ENCODE results near the gene CNN3. TPM values are rescaled to one million over a fixed set of nuclear protein-coding genes. Genes with fewer than 3 reads are reported as not detected.
"Not testable (repeated sequence)": the region's sequence is repeated elsewhere in the genome, so short reads cannot be mapped to it uniquely, and the experiment has no call there.

The CNN3 gene
- polyA plus RNA-seq, 6 donors from 2014 or later: 8.4 to 31.3 (median 20.7) TPM

DNA sequence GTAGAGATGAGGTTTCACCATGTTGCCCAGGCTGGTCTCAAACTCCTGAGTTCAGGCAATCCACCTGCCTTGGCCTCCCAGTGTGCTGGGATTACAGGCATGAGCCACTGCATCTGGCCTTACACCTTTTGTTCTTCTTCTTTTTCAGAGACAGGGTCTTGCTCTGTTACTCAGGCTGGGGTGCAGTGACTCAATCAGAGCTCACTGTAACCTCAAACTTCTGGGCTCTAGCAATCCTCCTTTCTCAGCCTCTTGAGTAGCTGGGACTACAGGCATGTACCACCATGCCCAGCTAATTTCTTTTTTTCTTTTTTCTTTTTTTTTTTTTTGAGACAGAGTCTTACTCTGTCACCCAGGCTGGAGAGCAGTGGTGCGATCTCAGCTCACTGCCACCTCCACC is 14.6 kb upstream of the CNN3 start:
- H3K4me3 Mint-ChIP-seq; H3K4me1 Mint-ChIP-seq; H3K36me3 Mint-ChIP-seq; H3K9me3 Mint-ChIP-seq; H3K27ac Mint-ChIP-seq; ATAC-seq (ENCODE audit: low read depth in 2 of 2); DNase-seq: not testable (repeated sequence)
- peaks cover 0 to 13% (median 0%) of the 10 kb centered on the region in 3 donors for H3K27me3 Mint-ChIP-seq

DNA sequence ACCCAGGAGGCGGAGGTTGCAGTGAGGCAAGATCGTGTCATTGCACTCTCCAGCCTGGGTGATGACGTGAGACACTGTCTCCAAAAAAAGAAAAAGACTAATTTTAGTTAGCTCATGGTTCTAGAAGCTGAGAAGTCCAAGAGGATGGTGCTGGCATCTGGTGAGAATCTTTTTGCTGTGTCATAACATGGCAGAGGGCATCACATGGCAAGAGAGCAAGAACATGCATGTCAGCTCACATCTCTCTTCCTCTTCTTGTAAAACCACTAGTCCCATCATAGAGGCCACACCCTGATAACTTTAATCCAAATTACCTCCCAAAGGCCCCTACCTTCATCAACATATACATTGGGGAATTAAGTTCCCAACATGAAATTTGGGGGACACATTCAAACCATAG is 13.8 kb upstream of the CNN3 start:
- no peak for DNase-seq
- Mint-ChIP-seq H3K9me3 (no peaks in the 10 kb centered on the region), H3K4me1 (peaks cover 0 to 5% (median 4%) of the 10 kb centered on the region in 3 donors), H3K27ac (peak overlapping the region in 2 of 6 donors; percentile 40 to 65), H3K4me3 (no peak overlapping the region), H3K27me3 (peaks cover 0 to 13% (median 0%) of the 10 kb centered on the region in 3 donors), H3K36me3 (no peaks in the 10 kb centered on the region)
- no peak for ATAC-seq (ENCODE audit: low read depth in 2 of 2)

DNA sequence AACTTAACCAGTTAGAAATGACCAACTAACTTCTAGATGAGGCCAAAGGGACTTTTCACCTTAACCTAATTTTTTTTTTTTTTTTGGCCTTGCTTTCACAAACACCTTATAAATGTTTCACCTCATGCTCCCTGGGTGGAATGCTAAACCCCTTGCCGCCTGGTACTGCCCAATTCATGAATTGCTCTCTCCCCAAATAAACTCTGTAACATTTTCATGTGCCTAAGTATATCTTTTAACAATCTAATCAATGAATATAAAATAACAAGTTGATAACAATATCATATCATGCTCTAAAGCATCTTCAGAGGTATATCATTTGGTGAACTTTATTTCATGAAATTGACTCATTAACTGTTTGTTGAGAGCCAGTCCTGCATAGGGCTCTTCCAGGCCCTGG is 10.9 kb upstream of the CNN3 start:
- Mint-ChIP-seq H3K9me3 (no peaks in the 10 kb centered on the region), H3K36me3 (no peaks in the 10 kb centered on the region), H3K27ac (peak overlapping the region in 1 of 6 donors; percentile 6), H3K27me3 (peaks cover 0 to 6% (median 0%) of the 10 kb centered on the region in 3 donors), H3K4me3 (no peak overlapping the region), H3K4me1 (peaks cover 0 to 5% (median 4%) of the 10 kb centered on the region in 3 donors)
- DNase-seq (no peak), ATAC-seq (ENCODE audit: low read depth in 2 of 2) (no peak)

GRCh38 chr1:94936861-94937620 is 10.1 kb upstream of the CNN3 start:
- H3K36me3 Mint-ChIP-seq: no peaks in the 10 kb centered on the region

DNA sequence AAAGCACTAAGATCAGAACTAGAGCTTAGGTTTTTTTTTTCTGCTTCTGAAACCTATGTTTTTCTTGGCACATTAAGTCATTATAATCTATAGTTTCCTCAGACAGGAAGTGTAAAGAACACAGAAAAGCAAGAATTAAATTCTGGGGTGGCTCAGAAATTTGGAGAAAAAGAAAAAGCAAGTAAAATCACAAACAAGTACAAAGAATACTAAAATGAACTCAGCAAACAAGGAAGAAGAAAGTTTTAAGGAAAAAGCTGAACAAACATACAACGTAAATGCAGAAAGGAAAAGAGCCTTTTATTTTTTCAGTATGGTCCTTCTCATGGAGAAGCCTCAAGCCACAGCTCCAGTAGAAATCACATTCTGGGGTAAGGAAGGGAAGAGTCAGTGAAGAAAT is 8.6 kb upstream of the CNN3 start:
- Mint-ChIP-seq H3K36me3 (no peaks in the 10 kb centered on the region), H3K9me3 (no peaks in the 10 kb centered on the region), H3K27me3 (peaks cover 0 to 6% (median 0%) of the 10 kb centered on the region in 3 donors), H3K4me1 (peaks cover 0 to 5% (median 4%) of the 10 kb centered on the region in 3 donors), H3K4me3 (no peak overlapping the region), H3K27ac (peak overlapping the region in 1 of 6 donors; percentile 33)
- no peak for ATAC-seq (ENCODE audit: low read depth in 2 of 2)
- DNase-seq: no peak

More at GRCh38 chr1:94936861-94937620, 10.1 kb upstream of the CNN3 start:
- Mint-ChIP-seq H3K9me3 (no peaks in the 10 kb centered on the region), H3K4me1 (peaks cover 0 to 5% (median 4%) of the 10 kb centered on the region in 3 donors), H3K27ac (no peak overlapping the region), H3K27me3 (peaks cover 0 to 6% (median 0%) of the 10 kb centered on the region in 3 donors), H3K4me3 (no peak overlapping the region)
- DNase-seq: no peak
- ATAC-seq (ENCODE audit: low read depth in 2 of 2): no peak

DNA sequence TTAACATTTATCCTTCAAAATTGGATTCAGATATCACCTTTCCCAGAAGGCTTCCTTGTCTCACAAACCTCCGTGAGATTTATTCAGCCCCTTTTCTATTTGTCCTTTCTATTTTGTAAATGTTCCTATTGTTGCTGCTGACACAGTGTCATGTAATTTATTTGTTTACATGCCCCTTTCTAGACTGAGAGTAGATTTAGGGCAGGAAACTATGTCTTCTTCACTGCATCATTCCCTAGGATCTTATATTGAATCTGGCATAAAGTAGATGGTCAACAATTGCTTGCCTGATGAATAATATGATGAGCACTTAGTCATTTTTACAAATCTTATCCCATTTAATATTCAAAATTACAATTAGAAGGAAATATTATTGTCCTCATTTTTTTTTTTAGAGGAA is 8.1 kb upstream of the CNN3 start:
- no peak overlapping the region for H3K27ac Mint-ChIP-seq
- peaks cover 0 to 6% (median 0%) of the 10 kb centered on the region in 3 donors for H3K27me3 Mint-ChIP-seq
- H3K36me3 Mint-ChIP-seq: no peaks in the 10 kb centered on the region
- no peak overlapping the region for H3K4me3 Mint-ChIP-seq
- no peaks in the 10 kb centered on the region for H3K9me3 Mint-ChIP-seq
- ATAC-seq (ENCODE audit: low read depth in 2 of 2) (no peak), DNase-seq (no peak)
- peaks cover 0 to 5% (median 4%) of the 10 kb centered on the region in 3 donors for H3K4me1 Mint-ChIP-seq

DNA sequence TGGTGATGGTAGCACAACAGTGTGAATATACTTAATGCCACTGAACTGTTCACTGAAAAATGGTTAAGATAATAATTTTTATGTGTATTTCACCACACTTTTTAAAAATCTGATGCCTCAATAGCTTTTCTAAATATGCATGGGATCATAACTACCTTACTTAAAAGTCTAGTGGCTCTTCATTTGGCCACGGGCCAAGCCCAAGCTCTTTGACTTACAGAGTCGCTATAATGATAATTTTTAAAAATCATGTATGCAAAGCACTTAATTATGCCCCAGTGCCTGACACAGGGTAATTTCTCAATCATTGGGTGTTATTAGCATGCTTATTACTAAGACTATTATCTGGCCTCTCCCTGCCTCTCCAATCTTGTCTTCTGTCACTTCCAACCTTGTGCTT is 7.6 kb upstream of the CNN3 start:
- ATAC-seq (ENCODE audit: low read depth in 2 of 2) (no peak), DNase-seq (no peak)
- H3K27ac Mint-ChIP-seq: no peak overlapping the region
- H3K27me3 Mint-ChIP-seq: peaks cover 0 to 6% (median 0%) of the 10 kb centered on the region in 3 donors
- H3K4me3 Mint-ChIP-seq: no peak overlapping the region
- H3K9me3 Mint-ChIP-seq: no peaks in the 10 kb centered on the region
- no peaks in the 10 kb centered on the region for H3K36me3 Mint-ChIP-seq
- peaks cover 0 to 5% (median 4%) of the 10 kb centered on the region in 3 donors for H3K4me1 Mint-ChIP-seq

DNA sequence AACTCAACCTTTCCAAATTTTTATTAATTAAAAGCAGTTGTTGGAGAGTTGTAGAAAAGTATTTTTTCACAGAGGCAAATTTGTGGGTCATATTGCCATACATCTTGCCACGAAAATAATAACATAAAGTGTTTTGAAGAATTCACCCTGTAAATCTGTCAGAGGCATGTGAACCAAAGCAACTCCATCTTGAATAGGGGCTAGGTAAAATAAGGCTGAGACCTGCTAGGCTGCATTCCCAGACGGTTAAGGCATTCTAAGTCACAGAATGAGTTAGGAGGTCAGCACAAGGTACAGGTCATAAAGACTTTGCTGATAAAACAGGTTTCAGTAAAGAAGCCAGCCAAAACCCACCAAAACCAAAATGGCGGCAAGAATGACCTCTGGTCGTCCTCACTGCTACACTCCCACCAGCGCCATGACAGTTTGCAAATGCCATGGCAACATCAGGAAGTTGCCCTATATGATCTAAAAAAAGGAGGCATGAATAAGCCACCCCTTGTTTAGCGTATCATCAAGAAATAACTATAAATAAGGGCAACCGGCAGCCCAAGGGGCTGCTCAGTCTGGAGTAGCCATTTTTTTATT is 4.4 kb upstream of the CNN3 start:
- H3K9me3 Mint-ChIP-seq: no peaks in the 10 kb centered on the region
- peak overlapping the region in 1 of 6 donors; percentile 39 for H3K27ac Mint-ChIP-seq
- H3K27me3 Mint-ChIP-seq: no peaks in the 10 kb centered on the region
- H3K4me3 Mint-ChIP-seq: no peak overlapping the region
- DNase-seq (no peak), ATAC-seq (ENCODE audit: low read depth in 2 of 2) (no peak)
- no peaks in the 10 kb centered on the region for H3K36me3 Mint-ChIP-seq
- peaks cover 7 to 16% (median 7%) of the 10 kb centered on the region in 3 donors for H3K4me1 Mint-ChIP-seq

GRCh38 chr1:94929351-94930217 is 2.7 kb upstream of the CNN3 start:
- Mint-ChIP-seq H3K4me1 (peaks cover 17 to 24% (median 22%) of the 10 kb centered on the region in 3 donors), H3K4me3 (peak overlapping the region in 2 of 8 donors; percentile 30 to 54), H3K27me3 (peaks cover 0 to 14% (median 7%) of the 10 kb centered on the region in 3 donors), H3K36me3 (no peaks in the 10 kb centered on the region), H3K27ac (peak overlapping the region in 1 of 6 donors; percentile 15), H3K9me3 (no peaks in the 10 kb centered on the region)
- ATAC-seq (ENCODE audit: low read depth in 2 of 2) (no peak), DNase-seq (no peak)

DNA sequence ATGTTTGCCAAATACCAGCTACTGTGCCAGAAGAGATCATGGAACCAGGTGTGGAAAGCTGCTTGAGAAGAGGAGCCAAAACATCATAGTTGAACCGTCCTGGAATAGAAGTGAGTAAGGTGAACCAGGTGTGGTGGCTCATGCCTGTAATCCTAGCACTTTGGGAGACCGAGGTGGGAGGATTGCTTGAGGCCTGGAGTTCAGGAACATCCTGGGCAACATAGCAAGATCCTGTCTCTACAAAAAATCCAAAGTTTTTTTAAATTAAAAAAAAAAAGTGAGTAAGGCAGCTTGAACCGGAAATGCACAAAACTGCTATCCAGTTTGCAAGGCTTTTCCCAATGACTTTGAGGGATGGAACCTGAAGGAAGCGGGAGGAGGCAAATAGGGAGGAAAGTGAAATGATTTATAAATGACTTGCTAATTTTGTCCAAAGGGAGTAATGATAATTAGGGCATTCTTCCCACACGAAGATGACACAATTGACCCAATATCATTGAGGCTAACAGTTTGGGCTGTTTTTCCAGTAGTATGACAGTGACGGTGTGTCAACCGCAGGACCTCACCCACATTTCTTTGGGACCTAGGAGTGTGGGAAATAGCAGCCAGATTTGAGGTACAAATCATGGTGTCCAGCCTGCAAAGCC is 1.5 kb upstream of the CNN3 start:
- peak overlapping the region in 4 of 6 donors; percentile 75 to 91 (median 82) for H3K27ac Mint-ChIP-seq
- DNase-seq (no peak), ATAC-seq (ENCODE audit: low read depth in 2 of 2) (no peak)
- H3K4me1 Mint-ChIP-seq: peaks cover 21 to 33% (median 29%) of the 10 kb centered on the region in 3 donors
- H3K4me3 Mint-ChIP-seq: peak overlapping the region; percentile 90 to 95 (median 92)
- H3K27me3 Mint-ChIP-seq: peaks cover 0 to 22% (median 16%) of the 10 kb centered on the region in 3 donors
- H3K9me3 Mint-ChIP-seq: no peaks in the 10 kb centered on the region
- no peaks in the 10 kb centered on the region for H3K36me3 Mint-ChIP-seq

DNA sequence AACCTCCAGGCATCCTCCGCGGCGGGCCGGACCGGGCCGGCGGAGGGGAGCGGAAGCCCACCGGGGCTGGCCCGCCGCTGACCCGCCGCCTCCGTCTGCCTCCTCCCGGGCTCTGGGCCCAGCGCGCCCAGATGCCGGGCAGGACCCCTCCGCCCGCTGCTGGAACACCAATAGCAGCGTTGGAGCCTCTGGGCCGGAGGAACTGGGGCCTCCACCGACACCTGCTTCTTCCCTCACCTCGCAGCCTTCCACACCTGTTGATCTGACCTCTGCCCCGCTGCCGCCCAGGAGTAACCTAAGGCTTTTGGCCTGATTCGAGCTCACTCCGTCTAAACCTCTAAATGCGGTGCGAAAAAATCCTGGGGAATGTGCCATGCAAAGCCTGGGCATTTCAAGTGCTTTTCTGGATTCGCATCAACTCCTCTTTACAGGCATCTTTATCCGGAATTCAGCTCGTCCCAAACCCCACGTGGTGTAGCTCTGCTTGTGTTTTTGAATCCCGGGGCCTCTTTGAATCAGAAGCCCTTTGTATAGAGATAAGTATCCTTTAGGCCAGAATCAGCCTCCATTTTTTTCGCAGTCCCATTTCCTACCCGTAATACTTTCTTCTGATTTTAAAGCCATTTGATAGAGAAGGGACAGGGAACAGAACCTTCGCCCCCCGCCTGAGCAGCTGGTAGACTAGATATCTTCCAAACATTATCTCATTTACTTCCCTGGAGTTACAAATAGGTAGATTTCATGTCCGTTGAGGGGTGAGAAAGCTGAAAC is 680 bp upstream of the CNN3 start:
- H3K4me1 Mint-ChIP-seq: peaks cover 27 to 40% (median 36%) of the 10 kb centered on the region in 3 donors
- DNase-seq (no peak), ATAC-seq (ENCODE audit: low read depth in 2 of 2) (peak in 1 of 2 donors; percentile 29)
- peak overlapping the region; percentile 80 to 96 (median 88) for H3K27ac Mint-ChIP-seq
- H3K27me3 Mint-ChIP-seq: peaks cover 0 to 22% (median 22%) of the 10 kb centered on the region in 3 donors
- no peaks in the 10 kb centered on the region for H3K9me3 Mint-ChIP-seq
- H3K4me3 Mint-ChIP-seq: peak overlapping the region; percentile 90 to 95 (median 92)
- no peaks in the 10 kb centered on the region for H3K36me3 Mint-ChIP-seq
